Activated CD8-positive, alpha-beta T cell treated with anti-CD3 and anti-CD28 coated beads for 36 hours (primary cell): ENCODE data around the gene UPP2. TPM values are rescaled to one million over a fixed set of nuclear protein-coding genes. Genes with fewer than 3 reads are reported as not detected.

ENCODE experiments used
- ATAC-seq: fragments of 200-7000 bp; cut with Tn5 transposase; one replicate; pipeline ENCODE4 v1.10.0; 2021; ENCODE audit warnings: mild to moderate bottlenecking, moderate library complexity
- CTCF ChIA-PET: fragments of 350-600 bp; sonication (Branson Sonifier 250); formaldehyde crosslinking; loops from one replicate; lab custom pipeline; 2021; ENCODE audit warnings: antibody characterized with exemption; lab: Charles Lee
- POLR2A ChIA-PET: fragments of 350-600 bp; sonication (Branson Sonifier 250); formaldehyde crosslinking; loops from one replicate; lab custom pipeline; 2021; ENCODE audit warnings: antibody characterized with exemption; lab: Charles Lee
- DNase-seq: peaks from one replicate; pipeline ENCODE4 v3.0.0-alpha.2; 2020
- H3K27ac Mint-ChIP-seq: one replicate; pipeline ENCODE4 v1.8.0; 2021; ENCODE audit warnings: mild to moderate bottlenecking, mixed read lengths
- H3K27me3 Mint-ChIP-seq: one replicate; pipeline ENCODE4 v1.8.0; 2021; ENCODE audit warnings: mixed read lengths
- H3K36me3 Mint-ChIP-seq: one replicate; pipeline ENCODE4 v1.8.0; 2021; ENCODE audit warnings: low read depth, mixed read lengths
- H3K4me1 Mint-ChIP-seq: one replicate; pipeline ENCODE4 v1.8.0; 2021; ENCODE audit warnings: low read depth, mixed read lengths
- H3K4me3 Mint-ChIP-seq: one replicate; pipeline ENCODE4 v1.8.0; 2021; ENCODE audit warnings: mild to moderate bottlenecking, moderate library complexity, mixed read lengths
- H3K9me3 Mint-ChIP-seq: one replicate; pipeline ENCODE4 v1.8.0; 2021; ENCODE audit warnings: mixed read lengths
- CTCF ChIP-seq: fragments of 200-600 bp; IDR thresholded peaks from one replicate; pipeline ENCODE4 v1.8.0; 2022; ENCODE audit warnings: antibody characterized with exemption, mild to moderate bottlenecking
- intact Hi-C: fragments of 100-400 bp; cut with micrococcal nuclease; formaldehyde crosslinking; loops from one replicate; pipeline ENCODE4 v1.10.0; 2022
- total RNA-seq, 2 experiments: library from RNA; stranded (reverse); gene quantifications; one replicate each; pipeline ENCODE4 v1.2.3, GENCODE V29; 2021

UPP2 gene
- total RNA-seq, 2 experiments from 2014 or later: not detected

GRCh38 chr2:158088093-158088492 is 13.6 kb upstream of the UPP2 start:
- no peak overlapping the region for H3K4me3 Mint-ChIP-seq
- intact Hi-C loops: no loop called here
- DNase-seq: no peak
- H3K4me1 Mint-ChIP-seq: no peaks in the 10 kb centered on the region
- ChIA-PET POLR2A (no interaction called here), CTCF (interaction anchor here (1.0 kb wide), 2 partner anchors 13 to 64 kb away, joined by 3 to 4 read pairs; partner anchors contain the start of gene UPP2)
- peaks cover 14% of the 10 kb centered on the region for H3K27me3 Mint-ChIP-seq
- H3K9me3 Mint-ChIP-seq: no peaks in the 10 kb centered on the region
- no peak for TF ChIP-seq CTCF
- no peak overlapping the region for H3K27ac Mint-ChIP-seq
- H3K36me3 Mint-ChIP-seq: no peaks in the 10 kb centered on the region
- no peak for ATAC-seq

- Mint-ChIP-seq H3K36me3 (no peaks in the 10 kb centered on the region), H3K4me1 (no peaks in the 10 kb centered on the region), H3K9me3 (no peaks in the 10 kb centered on the region), H3K27ac (no peak overlapping the region), H3K4me3 (no peak overlapping the region), H3K27me3 (peaks cover 14% of the 10 kb centered on the region)
- DNase-seq (no peak), ATAC-seq (no peak)
- POLR2A ChIA-PET: no interaction called here
- no peak for TF ChIP-seq CTCF
- intact Hi-C loops: no loop called here
- CTCF ChIA-PET: no interaction called here
Observed at GRCh38 chr2:158089322-158089721, 12.4 kb upstream of the UPP2 start.

- Mint-ChIP-seq H3K27me3 (peaks cover 12% of the 10 kb centered on the region), H3K4me3 (no peak overlapping the region), H3K27ac (no peak overlapping the region), H3K9me3 (no peaks in the 10 kb centered on the region), H3K4me1 (no peaks in the 10 kb centered on the region), H3K36me3 (no peaks in the 10 kb centered on the region)
- ChIA-PET POLR2A (no interaction called here), CTCF (no interaction called here)
- no peak for DNase-seq
- intact Hi-C loops: no loop called here
- no peak for ATAC-seq
- TF ChIP-seq CTCF: no peak
Observed at GRCh38 chr2:158091647-158092046, 10.0 kb upstream of the UPP2 start.

- no peak for ATAC-seq
- H3K4me3 Mint-ChIP-seq: no peak overlapping the region
Observed at GRCh38 chr2:158094487-158095092, 7.1 kb upstream of the UPP2 start.

More at GRCh38 chr2:158094487-158095092, 7.1 kb upstream of the UPP2 start:
- no peaks in the 10 kb centered on the region for H3K4me1 Mint-ChIP-seq
- no peak for TF ChIP-seq CTCF
- no peak overlapping the region for H3K27ac Mint-ChIP-seq
- no peaks in the 10 kb centered on the region for H3K27me3 Mint-ChIP-seq
- intact Hi-C loops: no loop called here
- H3K9me3 Mint-ChIP-seq: no peaks in the 10 kb centered on the region
- ChIA-PET POLR2A (no interaction called here), CTCF (no interaction called here)
- no peak for DNase-seq
- H3K36me3 Mint-ChIP-seq: no peaks in the 10 kb centered on the region
